ENCODE data around the gene SRPX2.

Gene SRPX2

GRCh38 chrX:100649550-100650356, 5.8 kb downstream of the SRPX2 start:
- peak; percentile 50 for DNase-seq (ENCODE audit: low spot score)

DNA sequence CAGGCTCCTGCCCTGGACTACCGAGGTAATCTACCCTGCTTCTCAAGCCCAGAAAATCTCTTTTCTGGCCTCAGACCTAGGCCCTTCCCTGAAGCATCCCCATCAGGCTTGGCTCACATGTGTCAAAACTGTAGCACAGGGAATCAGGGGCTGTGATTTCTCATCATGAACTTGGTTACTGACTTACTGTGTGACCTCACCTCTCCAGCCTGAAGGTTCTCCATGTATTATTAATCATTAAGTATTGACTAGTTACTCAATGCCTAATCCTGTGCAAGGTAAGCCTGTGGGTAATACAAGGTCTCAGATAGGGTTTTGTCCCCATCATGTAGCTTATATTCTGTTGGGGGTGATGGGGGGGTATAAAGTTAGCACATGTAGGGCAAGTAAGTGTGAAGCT, 6.8 kb downstream of the SRPX2 start:
- no peak for DNase-seq (ENCODE audit: low spot score)

GRCh38 chrX:100652266-100652665, 8.3 kb downstream of the SRPX2 start:
- DNase-seq (ENCODE audit: low spot score) = no peak

DNA sequence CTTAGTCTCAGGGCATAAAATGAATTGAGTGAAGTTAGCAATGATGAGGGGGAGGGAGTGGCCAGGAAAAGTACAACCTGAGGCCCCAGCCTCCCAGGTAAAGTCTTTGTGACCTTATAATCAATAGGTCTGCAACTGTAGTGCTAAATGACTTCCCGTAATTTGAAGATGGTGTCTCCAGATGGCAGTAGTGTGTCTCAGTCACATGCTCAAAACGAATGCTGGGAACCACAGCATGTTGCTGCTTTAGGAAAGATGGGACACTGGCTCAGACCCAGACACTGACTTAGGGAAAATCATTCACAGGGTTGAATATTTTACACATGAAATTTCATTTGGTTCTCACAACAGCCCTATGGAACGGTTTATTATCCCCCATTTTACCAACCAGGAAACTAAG, 10.3 kb downstream of the SRPX2 start:
- DNase-seq (ENCODE audit: low spot score) = no peak

- DNase-seq (ENCODE audit: low spot score) = no peak
Measured at GRCh38 chrX:100658941-100659381, 15.0 kb downstream of the SRPX2 start.

DNA sequence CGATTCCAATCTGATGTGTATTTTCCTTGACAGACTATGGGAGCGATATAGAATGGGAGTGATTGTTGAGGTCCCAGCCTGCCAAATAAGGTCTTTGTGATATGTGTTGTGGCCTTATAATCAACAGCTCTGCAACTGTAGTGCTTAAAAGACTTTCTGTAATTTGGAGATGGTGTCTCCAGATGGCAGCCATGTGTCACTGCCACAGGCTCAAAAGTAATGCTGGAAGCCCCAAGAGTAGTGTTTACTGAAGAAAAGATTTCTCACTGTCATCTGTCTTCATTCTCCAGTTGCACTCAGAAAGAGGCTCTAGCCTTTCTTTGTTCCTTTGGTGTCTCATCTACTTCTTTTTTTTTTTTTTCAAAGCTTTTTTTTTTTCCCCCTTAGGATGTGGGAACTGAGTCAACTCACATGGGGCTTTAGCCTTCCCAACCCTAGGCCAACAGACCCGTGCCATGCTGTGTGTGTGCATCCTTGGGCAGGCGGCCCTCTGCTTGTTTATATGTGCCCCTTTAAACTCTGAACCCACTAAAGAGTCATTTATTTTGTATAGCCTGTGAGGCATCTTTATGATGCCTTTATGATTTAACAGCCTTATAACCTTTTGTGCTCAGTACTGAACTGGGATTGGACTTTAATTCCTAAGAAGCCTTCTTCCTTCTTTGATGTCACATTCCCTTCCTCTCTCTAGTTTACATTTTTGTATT, 15.6 kb downstream of the SRPX2 start:
- DNase-seq (ENCODE audit: low spot score) = no peak

DNA sequence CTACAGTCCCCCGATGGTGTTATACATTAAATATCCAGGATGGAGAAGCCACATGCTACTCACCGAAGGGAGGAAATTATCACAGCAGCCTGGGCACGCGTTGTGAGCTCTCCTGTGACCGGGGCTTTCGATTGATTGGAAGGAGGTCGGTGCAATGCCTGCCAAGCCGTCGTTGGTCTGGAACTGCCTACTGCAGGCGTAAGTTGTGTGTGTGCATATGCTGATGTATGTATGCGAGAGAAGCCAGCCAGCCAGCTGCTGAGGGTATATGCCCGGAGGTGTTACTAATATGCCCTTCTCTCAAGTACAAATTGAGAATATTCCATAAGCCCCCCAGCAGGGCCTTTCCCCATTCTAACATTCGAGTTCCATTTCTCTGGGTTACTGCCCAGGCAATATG, 18.2 kb downstream of the SRPX2 start:
- DNase-seq (ENCODE audit: low spot score) = no peak

DNA sequence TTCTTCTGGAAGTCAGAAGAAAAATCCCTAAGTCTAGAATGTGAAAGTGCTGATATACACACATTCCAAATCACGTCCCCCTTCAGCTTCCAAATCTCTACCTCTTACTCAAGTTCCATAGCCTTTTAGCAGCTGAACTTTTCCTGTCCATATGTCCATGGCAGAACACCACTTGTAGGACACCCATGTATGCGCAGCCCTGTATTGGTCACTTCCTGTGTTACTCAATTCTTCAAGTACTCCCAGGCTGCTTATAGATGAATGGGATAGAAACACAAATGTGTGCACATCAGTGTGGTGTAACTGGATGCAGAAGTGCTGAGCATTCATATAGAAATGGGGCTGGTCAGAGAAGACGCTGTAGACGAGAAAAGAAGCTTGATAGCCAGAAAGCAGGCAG, 18.8 kb downstream of the SRPX2 start:
- DNase-seq (ENCODE audit: low spot score) = no peak

- no peak for DNase-seq (ENCODE audit: low spot score)
Measured at GRCh38 chrX:100663642-100664041, 19.6 kb downstream of the SRPX2 start.

GRCh38 chrX:100672966-100673365, 29.0 kb downstream of the SRPX2 start:
- no peak for DNase-seq (ENCODE audit: low spot score)

GRCh38 chrX:100673397-100673953, 29.5 kb downstream of the SRPX2 start:
- no peak for DNase-seq (ENCODE audit: low spot score)

DNA sequence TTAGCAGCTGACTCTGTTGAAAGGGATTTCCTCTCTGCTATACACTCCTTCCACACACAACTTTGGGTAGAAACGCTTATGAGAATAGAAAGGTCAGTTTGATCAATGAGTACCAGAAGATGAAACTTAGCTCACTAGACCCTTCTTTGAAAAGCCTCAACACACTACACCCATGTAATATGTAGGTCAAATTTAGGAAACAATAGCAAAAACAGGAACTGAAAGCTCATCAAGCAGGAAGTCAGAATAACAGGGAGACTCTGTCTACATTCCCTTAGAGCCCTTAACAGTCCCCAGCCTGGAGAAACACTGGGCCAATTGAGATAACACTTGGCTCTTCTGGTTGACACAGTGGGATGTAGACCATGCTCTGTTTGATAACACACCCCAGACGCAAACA, 30.7 kb downstream of the SRPX2 start:
- DNase-seq (ENCODE audit: low spot score) = no peak

DNA sequence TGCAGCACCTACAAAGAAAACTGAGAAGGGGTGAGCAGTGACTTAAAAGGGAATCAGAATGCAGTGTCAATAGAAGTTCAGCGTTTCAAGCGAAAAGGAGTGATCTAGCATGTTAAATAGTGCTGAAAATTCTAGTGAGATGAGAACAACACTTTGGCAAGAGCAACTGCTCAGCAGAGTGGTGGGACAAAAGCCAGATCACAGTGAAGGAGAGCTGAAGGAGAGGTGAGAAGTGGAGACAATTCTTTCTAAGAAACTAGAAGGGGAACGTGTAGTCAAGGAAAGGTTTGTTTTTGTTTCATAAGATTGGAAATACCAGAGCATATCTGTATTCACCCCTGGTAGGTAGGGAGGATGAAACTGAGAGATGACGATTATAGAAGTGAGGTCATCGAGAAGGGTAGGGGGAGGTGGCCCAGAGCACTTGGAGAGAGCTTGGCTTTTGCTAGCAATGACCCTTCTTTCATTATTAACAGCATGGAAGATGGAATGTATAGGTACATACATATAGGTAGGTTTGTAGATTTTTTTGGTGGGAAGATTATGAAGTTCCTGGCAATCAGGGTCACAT, 33.7 kb downstream of the SRPX2 start:
- no peak for DNase-seq (ENCODE audit: low spot score)

DNA sequence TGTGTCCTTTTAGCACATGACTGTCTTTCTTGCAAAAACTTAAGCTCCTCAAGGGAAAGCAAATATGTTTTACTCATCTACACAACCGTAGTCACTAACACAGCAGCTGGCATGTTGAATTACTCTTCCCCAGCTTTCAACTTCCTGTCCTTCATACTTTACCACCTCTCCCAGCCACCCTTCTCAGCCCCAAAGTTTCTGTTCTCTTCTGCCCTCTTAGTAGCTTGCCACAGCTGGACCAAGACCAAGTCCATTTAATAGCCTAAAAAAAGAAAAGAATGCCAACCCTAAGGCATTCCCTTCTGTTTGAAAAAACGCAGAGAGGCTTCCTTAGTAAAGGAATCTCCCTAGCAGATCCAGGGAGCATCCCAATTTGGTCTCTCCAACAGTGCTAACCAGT, 36.8 kb downstream of the SRPX2 start:
- DNase-seq (ENCODE audit: low spot score) = no peak

GRCh38 chrX:100681599-100681998, 37.6 kb downstream of the SRPX2 start:
- DNase-seq (ENCODE audit: low spot score) = no peak

- DNase-seq (ENCODE audit: low spot score) = no peak
Measured at GRCh38 chrX:100682939-100683338, 38.9 kb downstream of the SRPX2 start.

DNA sequence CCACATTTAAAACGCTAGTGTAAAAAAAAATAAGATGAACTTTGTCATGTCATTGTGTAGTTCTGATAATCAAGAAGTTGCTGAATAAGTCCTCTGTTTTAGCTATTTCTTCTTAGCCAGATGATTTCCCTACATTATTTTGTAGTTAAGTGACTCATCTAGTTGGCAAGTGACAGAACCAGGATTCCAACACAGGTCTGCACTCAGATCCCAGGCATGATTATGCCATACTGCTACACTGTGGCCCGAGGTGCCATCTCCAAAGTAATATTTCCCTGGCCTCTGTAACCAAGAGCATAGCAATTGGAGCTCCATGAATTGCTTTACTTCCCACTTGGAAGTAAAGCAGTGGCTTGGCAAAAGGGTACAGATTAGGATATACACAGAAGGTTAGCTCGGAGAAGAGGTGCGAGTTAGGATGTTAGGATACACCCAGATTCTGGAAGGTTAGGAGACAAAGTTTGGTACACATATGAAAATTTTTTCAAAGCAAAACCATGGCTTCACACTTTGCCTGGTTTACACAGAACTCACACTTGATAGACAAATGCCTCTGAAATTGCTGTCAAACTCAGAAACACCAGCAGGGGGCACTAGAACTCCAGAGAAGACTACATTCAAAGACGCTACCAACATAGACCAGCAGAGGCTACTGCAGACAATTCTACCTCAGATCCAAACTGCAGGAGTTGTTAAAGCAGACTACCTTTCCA, 41.4 kb downstream of the SRPX2 start:
- DNase-seq (ENCODE audit: low spot score) = peak; percentile 45

- DNase-seq (ENCODE audit: low spot score) = no peak
Measured at GRCh38 chrX:100685997-100686305, 42.0 kb downstream of the SRPX2 start.

DNA sequence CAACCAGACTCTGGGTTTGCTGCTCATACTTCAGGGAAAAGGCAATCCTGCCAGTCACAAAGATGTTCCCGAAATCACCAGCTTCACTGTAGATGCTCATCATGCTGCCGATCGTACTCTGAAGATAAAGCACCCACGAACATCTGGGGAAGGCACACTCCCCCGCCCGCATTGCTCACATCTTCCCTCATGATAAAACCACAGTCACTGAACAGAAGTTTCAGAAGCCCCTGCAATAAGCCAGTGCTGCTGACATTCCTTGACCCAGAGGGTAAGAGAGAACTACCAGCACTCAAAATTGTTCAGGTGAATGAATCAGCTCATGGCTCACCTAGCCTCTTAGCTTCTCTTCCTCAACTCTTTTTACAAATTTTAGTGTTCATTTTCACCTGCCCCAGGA, 43.1 kb downstream of the SRPX2 start:
- no peak for DNase-seq (ENCODE audit: low spot score)

DNA sequence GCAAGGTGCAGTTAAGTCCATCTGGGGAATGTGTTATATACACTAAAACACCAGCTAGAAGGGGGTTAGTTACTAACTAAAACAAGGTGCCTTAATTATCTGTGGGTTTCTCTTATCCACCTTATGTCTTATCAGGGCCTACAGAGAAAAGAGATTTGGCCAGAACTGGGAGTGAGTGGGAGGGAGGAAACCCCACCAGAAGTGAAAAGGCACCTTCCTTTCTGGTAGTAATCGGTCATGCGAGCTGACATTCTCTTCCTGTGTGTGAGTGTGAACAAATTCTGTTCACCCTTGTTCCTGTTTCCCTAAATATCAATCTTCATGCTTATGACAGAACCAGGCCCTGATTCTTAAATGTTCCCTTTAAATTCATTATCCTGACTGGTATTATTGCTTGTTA, 43.5 kb downstream of the SRPX2 start:
- no peak for DNase-seq (ENCODE audit: low spot score)

DNA sequence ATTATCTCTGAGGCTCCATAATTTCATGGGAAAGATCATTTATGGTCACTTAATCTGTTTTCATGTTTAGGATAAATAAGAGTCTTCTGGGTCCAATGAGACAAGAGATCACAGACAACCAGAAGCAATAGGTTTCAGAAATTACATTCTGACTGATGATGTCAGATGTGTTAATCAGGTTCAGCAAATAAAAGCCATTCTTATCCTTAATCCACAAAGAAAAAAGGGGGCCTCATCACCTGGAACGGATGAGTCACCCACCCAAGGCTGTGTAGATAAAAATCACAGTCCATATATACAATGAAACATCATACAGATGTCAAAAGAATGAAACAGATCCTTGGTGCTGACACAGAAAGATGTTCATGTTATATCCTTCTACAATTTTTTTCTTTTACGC, 51.3 kb downstream of the SRPX2 start:
- DNase-seq (ENCODE audit: low spot score) = no peak

DNA sequence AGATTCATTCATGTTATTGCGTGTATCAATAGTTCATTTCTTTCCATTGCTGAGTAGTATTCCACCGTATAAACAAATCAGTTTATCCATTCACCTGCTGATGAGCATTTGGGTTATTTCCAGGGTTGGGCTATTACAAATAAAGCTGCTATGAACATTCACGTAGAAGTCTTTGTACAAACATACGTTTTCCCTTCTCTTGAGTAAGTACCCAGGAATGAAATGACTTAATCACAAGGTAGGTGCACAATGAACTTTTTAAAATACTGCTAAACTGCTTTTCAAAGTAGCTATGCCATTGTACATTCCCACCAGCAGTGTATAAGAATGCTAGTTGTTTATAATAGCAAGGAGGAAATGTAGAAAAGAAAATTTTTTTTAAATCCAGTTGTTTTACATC, 52.0 kb downstream of the SRPX2 start:
- DNase-seq (ENCODE audit: low spot score) = no peak
